Measurements from ENCODE around the gene MYL9. TPM values are rescaled to one million over a fixed set of nuclear protein-coding genes. Genes with fewer than 3 reads are reported as not detected.
"Not testable (repeated sequence)": the region's sequence is repeated elsewhere in the genome, so short reads cannot be mapped to it uniquely, and the experiment has no call there.

Gene MYL9
- total RNA-seq, 1 donor from 2014 or later, result 0.26 TPM

DNA sequence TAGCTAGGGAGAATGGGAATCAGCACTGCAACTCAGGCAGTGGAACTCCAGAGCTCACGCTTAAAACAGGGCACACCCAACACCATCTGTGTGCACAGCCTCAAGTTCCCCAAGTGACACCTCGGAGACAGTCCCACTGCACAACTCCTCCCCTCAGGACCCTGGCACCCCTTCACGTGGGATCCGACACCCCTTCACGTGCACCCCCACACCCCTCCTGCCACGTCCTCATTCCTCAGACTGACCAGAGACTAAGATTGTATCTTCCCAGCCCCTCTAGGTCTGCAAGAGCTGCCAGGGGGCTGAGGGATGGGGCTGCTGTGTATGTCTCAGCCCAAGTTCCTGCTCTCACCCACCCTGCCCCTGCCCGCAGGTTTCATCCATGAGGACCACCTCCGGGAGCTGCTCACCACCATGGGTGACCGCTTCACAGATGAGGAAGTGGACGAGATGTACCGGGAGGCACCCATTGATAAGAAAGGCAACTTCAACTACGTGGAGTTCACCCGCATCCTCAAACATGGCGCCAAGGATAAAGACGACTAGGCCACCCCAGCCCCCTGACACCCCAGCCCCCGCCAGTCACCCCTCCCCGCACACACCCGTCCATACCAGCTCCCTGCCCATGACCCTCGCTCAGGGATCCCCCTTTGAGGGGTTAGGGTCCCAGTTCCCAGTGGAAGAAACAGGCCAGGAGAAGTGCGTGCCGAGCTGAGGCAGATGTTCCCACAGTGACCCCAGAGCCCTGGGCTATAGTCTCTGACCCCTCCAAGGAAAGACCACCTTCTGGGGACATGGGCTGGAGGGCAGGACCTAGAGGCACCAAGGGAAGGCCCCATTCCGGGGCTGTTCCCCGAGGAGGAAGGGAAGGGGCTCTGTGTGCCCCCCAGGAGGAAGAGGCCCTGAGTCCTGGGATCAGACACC is 7.6 kb downstream of the MYL9 start:
- no peaks in the 10 kb centered on the region for H3K36me3 Mint-ChIP-seq (ENCODE audit: low read depth)
- intact Hi-C loops (cut with micrococcal nuclease), result no loop called here
- H3K4me1 Mint-ChIP-seq (ENCODE audit: low read depth), result no peaks in the 10 kb centered on the region
- no peaks in the 10 kb centered on the region for H3K27me3 Mint-ChIP-seq (ENCODE audit: insufficient read depth)
- no peak for DNase-seq (ENCODE audit: low spot score)
- no peak overlapping the region for H3K4me3 Mint-ChIP-seq
- no peaks in the 10 kb centered on the region for H3K9me3 Mint-ChIP-seq
- H3K27ac Mint-ChIP-seq, result no peak overlapping the region

- Mint-ChIP-seq H3K4me1 (ENCODE audit: low read depth) (no peaks in the 10 kb centered on the region), H3K27ac (no peak overlapping the region), H3K27me3 (ENCODE audit: insufficient read depth) (no peaks in the 10 kb centered on the region), H3K36me3 (ENCODE audit: low read depth) (no peaks in the 10 kb centered on the region), H3K9me3 (no peaks in the 10 kb centered on the region), H3K4me3 (no peak overlapping the region)
- intact Hi-C loops (cut with micrococcal nuclease), result no loop called here
- DNase-seq (ENCODE audit: low spot score), result no peak
These were observed 8.3 kb downstream of the MYL9 start for GRCh38 chr20:36549628-36549941.

DNA sequence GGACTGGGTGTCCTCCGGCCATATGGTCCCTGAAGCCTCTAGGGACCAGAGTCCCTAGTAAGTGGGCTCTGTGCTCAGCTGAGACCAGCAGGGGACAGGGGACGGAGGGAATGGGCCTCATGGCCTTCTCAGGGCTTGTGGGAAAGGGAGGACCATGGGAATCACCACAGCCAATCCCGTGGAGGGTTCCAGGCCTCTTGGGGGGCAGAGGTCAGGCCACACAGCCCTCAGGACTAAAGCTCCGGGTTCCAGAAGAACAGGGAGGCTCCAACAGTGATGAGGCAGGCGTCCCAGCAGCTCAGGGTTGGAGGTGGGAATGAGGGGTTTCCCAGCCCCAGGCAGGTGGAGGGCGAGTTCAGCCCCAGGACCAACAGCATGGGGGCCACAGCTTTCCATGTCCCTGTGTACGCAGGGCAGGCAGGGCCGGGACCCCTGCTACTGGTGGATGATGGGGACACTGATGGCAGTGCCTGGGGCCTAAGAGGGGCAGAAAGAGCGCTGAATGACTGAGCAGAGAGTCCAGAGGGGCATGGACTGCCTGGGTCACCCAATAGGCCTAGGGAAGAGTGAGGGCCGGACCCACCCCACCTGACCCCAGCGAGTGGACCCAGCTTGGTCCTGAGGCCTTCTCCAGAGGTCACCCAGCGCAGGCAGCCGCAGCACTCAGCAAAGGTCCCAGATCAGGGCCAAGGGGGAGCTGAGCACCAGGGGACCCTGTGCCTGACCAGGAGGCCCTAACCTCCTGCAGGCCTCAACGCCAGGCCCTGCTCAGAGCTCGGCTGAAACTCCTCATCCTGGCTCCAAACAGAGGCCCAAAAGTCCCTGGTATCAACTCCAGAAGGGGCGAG is 8.8 kb downstream of the MYL9 start:
- H3K4me3 Mint-ChIP-seq, result no peak overlapping the region
- intact Hi-C loops (cut with micrococcal nuclease), result no loop called here

DNA sequence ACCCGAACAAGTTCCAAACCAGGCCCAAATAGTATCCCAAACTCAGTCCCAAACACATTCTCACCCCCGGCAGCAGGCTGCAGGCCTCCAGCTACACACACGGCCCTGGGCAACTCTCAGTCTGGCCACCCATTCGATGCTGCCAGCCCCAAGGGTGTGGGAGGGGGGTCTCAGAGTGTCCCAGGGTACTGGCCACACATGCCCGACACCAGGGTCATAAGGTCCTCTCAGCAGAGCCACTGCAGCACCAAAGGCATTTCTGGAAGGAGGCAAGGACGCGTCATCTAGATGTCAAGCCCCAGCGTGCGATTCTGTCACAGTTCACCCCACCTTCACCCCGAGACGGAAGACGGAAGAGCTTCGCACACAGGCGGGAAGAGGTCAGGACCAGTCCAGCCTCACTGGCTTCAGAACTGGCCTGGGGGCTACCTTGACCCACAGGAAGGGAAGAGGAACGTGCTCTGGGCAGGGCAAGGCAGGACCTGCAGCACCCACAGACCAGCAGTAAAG is 9.5 kb downstream of the MYL9 start:
- Mint-ChIP-seq H3K36me3 (ENCODE audit: low read depth) (no peaks in the 10 kb centered on the region), H3K27ac (no peak overlapping the region)
- DNase-seq (ENCODE audit: low spot score), result no peak

More for the DNA sequence above, 8.8 kb downstream of the MYL9 start:
- no peak overlapping the region for H3K27ac Mint-ChIP-seq
- H3K4me1 Mint-ChIP-seq (ENCODE audit: low read depth), result no peaks in the 10 kb centered on the region
- no peak for DNase-seq (ENCODE audit: low spot score)
- H3K9me3 Mint-ChIP-seq, result no peaks in the 10 kb centered on the region
- no peaks in the 10 kb centered on the region for H3K36me3 Mint-ChIP-seq (ENCODE audit: low read depth)
- H3K27me3 Mint-ChIP-seq (ENCODE audit: insufficient read depth), result no peaks in the 10 kb centered on the region

GRCh38 chr20:36555248-36555647 is 13.9 kb downstream of the MYL9 start:
- intact Hi-C loops (cut with micrococcal nuclease), result no loop called here
- peaks cover 9% of the 10 kb centered on the region for H3K4me1 Mint-ChIP-seq (ENCODE audit: low read depth)

More for the DNA sequence above, 9.5 kb downstream of the MYL9 start:
- Mint-ChIP-seq H3K9me3 (no peaks in the 10 kb centered on the region), H3K27me3 (ENCODE audit: insufficient read depth) (no peaks in the 10 kb centered on the region), H3K4me3 (no peak overlapping the region), H3K4me1 (ENCODE audit: low read depth) (no peaks in the 10 kb centered on the region)
- intact Hi-C loops (cut with micrococcal nuclease), result no loop called here

GRCh38 chr20:36562724-36563123 is 21.4 kb downstream of the MYL9 start:
- DNase-seq (ENCODE audit: low spot score), result no peak
- Mint-ChIP-seq H3K27ac (no peak overlapping the region), H3K4me1 (ENCODE audit: low read depth) (no peaks in the 10 kb centered on the region), H3K36me3 (ENCODE audit: low read depth) (no peaks in the 10 kb centered on the region), H3K4me3 (no peak overlapping the region), H3K27me3 (ENCODE audit: insufficient read depth) (no peaks in the 10 kb centered on the region), H3K9me3 (peaks cover 9% of the 10 kb centered on the region)
- intact Hi-C loops (cut with micrococcal nuclease), result no loop called here

More at GRCh38 chr20:36555248-36555647, 13.9 kb downstream of the MYL9 start:
- Mint-ChIP-seq H3K9me3 (no peaks in the 10 kb centered on the region), H3K27ac (no peak overlapping the region), H3K27me3 (ENCODE audit: insufficient read depth) (no peaks in the 10 kb centered on the region), H3K36me3 (ENCODE audit: low read depth) (no peaks in the 10 kb centered on the region), H3K4me3 (no peak overlapping the region)
- DNase-seq (ENCODE audit: low spot score), result no peak

DNA sequence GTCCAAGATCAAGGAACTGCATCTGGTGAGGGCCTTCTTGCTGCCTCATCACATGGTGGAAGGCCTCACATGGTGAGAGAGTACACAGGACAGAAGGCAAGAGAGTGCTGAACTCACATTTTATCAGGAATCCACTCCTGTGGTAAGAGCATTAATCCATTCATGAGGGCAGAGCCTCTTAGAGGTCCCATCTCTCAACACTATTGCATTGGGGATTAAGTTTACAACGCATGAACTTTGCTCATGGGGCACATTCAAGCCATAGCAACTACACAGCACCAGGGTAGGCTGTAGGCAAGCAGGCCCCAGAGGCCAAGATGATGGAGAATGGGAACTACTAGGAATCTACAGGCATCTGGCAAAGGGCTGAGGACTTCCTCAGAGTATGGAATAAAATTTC is 22.1 kb downstream of the MYL9 start:
- H3K9me3 Mint-ChIP-seq, result peaks cover 9% of the 10 kb centered on the region
- no peaks in the 10 kb centered on the region for H3K36me3 Mint-ChIP-seq (ENCODE audit: low read depth)

GRCh38 chr20:36564078-36564725 is 22.9 kb downstream of the MYL9 start:
- H3K27ac Mint-ChIP-seq, result peak overlapping the region; percentile 10
- DNase-seq (ENCODE audit: low spot score); H3K4me1 Mint-ChIP-seq (ENCODE audit: low read depth); H3K27me3 Mint-ChIP-seq (ENCODE audit: insufficient read depth); intact Hi-C loops (cut with micrococcal nuclease); H3K4me3 Mint-ChIP-seq; H3K9me3 Mint-ChIP-seq; H3K36me3 Mint-ChIP-seq (ENCODE audit: low read depth): not testable (repeated sequence)

More for the DNA sequence above, 22.1 kb downstream of the MYL9 start:
- Mint-ChIP-seq H3K27ac (no peak overlapping the region), H3K4me1 (ENCODE audit: low read depth) (no peaks in the 10 kb centered on the region), H3K27me3 (ENCODE audit: insufficient read depth) (no peaks in the 10 kb centered on the region), H3K4me3 (no peak overlapping the region)
- intact Hi-C loops (cut with micrococcal nuclease), result no loop called here
- no peak for DNase-seq (ENCODE audit: low spot score)

- H3K9me3 Mint-ChIP-seq; DNase-seq (ENCODE audit: low spot score); H3K36me3 Mint-ChIP-seq (ENCODE audit: low read depth); H3K4me1 Mint-ChIP-seq (ENCODE audit: low read depth); H3K27me3 Mint-ChIP-seq (ENCODE audit: insufficient read depth); intact Hi-C loops (cut with micrococcal nuclease); H3K4me3 Mint-ChIP-seq: not testable (repeated sequence)
- peak overlapping the region; percentile 2 for H3K27ac Mint-ChIP-seq
These were observed 23.4 kb downstream of the MYL9 start for GRCh38 chr20:36564726-36565121.

- no peaks in the 10 kb centered on the region for H3K4me1 Mint-ChIP-seq (ENCODE audit: low read depth)
- DNase-seq (ENCODE audit: low spot score), result no peak
These were observed 24.2 kb downstream of the MYL9 start for GRCh38 chr20:36565520-36565919.

DNA sequence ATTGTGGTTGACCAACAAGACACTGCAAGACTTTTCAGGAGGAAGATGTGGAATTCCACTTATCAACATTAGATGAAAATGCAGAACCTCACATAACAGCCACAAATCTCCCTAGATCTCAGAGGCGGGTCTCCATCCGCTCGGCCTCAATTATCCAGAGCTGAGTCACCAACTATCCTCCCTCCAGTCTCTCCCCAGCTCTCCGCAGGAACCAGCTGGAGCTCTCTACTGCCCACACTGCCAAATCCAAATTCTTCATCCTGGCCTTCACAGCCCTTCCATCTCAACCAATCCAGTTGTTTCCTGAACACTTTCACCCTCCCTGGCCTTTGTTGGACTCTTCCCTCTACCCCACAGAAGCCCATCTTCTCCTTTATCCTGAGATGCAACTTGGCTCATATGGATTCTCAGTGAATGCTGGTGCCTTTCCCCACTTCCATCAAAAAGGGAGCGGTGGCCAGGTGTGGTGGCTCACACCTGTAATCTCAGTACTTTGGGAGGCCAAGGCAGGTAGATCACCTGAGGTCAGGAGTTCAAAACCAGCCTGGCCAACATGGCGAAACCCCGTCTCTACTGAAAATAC is 28.6 kb downstream of the MYL9 start:
- Mint-ChIP-seq H3K9me3 (peaks cover under 1% of the 10 kb centered on the region), H3K4me3 (no peak overlapping the region), H3K36me3 (ENCODE audit: low read depth) (peaks cover 4% of the 10 kb centered on the region), H3K4me1 (ENCODE audit: low read depth) (peaks cover 19% of the 10 kb centered on the region), H3K27me3 (ENCODE audit: insufficient read depth) (peaks cover 3% of the 10 kb centered on the region), H3K27ac (no peak overlapping the region)
- DNase-seq (ENCODE audit: low spot score), result no peak
- intact Hi-C loops (cut with micrococcal nuclease), result no loop called here

More at GRCh38 chr20:36565520-36565919, 24.2 kb downstream of the MYL9 start:
- Mint-ChIP-seq H3K4me3 (no peak overlapping the region), H3K27me3 (ENCODE audit: insufficient read depth) (no peaks in the 10 kb centered on the region), H3K9me3 (peaks cover 9% of the 10 kb centered on the region), H3K27ac (no peak overlapping the region), H3K36me3 (ENCODE audit: low read depth) (no peaks in the 10 kb centered on the region)
- intact Hi-C loops (cut with micrococcal nuclease), result no loop called here

Data from activated T-helper 1 cell treated with anti-CD3 and anti-CD28 coated beads, Interleukin-12 subunit alpha, Interleukin-12 subunit beta, Interleukin-2, Interleukin-4 antibody, amounts not matched to agents 30 ng/mL and 10 ng/mL and 1 ng/mL, durations not matched to agents 14 hours and 24 hours and 36 hours (primary cell).